GM23338 (cell line): ENCODE results near the gene RXRA.

Experiments used
- EZH2 ChIP-seq: fragments of 200-600 bp; sonication (generic); IDR thresholded peaks from one replicate; pipeline ENCODE4 v1.8.0; 2017; ENCODE audit warnings: antibody characterized with exemption, mild to moderate bottlenecking, low read depth; ENCODE audit not compliant: unreplicated experiment
- JUNB ChIP-seq: IDR thresholded peaks from one replicate; pipeline ENCODE4 v1.6.1; 2016; ENCODE audit warnings: antibody characterized with exemption; ENCODE audit not compliant: unreplicated experiment
- TF ChIP-seq, protein P1 (sequence below): IDR thresholded peaks from one replicate; pipeline ENCODE4 v1.6.1; 2018; ENCODE audit warnings: antibody characterized with exemption; ENCODE audit not compliant: unreplicated experiment
- TF ChIP-seq, protein P2 (sequence below), 2 experiments: fragments of 200-600 bp in 1 of 2; sonication (generic) in 1 of 2; conservative IDR thresholded peaks; 2 replicates each; pipeline versions ENCODE4 v1.5.1 to v1.6.1; 2016 to 2017; ENCODE audit warnings: antibody characterized with exemption in 2 of 2, low read depth in 2 of 2, mild to moderate bottlenecking in 2 of 2, moderate library complexity in 1 of 2

DNA sequence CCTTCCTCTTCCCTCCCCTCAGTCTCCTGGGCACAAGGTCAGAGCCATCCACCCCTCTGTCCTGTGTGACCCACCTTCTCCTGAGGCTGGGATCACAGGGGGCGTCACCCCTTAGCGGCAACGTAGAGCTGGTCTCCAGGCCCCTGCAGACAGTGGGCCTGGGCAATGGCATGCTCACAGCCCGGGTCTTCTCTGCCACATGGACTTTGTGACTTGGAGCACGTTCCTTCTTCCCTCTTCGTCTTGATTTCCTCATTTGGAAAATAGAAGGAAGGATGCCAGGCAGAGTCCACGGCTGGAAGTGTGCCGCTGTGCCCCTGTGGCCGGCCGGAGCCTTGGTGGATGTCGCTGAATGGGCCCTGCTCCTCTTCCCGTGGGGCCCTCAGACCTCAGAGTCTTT is 10.0 kb downstream of the RXRA start:
- TF ChIP-seq JUNB = no peak
- no peak for TF ChIP-seq EZH2
- TF ChIP-seq, protein P1, sequence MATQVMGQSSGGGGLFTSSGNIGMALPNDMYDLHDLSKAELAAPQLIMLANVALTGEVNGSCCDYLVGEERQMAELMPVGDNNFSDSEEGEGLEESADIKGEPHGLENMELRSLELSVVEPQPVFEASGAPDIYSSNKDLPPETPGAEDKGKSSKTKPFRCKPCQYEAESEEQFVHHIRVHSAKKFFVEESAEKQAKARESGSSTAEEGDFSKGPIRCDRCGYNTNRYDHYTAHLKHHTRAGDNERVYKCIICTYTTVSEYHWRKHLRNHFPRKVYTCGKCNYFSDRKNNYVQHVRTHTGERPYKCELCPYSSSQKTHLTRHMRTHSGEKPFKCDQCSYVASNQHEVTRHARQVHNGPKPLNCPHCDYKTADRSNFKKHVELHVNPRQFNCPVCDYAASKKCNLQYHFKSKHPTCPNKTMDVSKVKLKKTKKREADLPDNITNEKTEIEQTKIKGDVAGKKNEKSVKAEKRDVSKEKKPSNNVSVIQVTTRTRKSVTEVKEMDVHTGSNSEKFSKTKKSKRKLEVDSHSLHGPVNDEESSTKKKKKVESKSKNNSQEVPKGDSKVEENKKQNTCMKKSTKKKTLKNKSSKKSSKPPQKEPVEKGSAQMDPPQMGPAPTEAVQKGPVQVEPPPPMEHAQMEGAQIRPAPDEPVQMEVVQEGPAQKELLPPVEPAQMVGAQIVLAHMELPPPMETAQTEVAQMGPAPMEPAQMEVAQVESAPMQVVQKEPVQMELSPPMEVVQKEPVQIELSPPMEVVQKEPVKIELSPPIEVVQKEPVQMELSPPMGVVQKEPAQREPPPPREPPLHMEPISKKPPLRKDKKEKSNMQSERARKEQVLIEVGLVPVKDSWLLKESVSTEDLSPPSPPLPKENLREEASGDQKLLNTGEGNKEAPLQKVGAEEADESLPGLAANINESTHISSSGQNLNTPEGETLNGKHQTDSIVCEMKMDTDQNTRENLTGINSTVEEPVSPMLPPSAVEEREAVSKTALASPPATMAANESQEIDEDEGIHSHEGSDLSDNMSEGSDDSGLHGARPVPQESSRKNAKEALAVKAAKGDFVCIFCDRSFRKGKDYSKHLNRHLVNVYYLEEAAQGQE = no peak
- TF ChIP-seq, protein P2, sequence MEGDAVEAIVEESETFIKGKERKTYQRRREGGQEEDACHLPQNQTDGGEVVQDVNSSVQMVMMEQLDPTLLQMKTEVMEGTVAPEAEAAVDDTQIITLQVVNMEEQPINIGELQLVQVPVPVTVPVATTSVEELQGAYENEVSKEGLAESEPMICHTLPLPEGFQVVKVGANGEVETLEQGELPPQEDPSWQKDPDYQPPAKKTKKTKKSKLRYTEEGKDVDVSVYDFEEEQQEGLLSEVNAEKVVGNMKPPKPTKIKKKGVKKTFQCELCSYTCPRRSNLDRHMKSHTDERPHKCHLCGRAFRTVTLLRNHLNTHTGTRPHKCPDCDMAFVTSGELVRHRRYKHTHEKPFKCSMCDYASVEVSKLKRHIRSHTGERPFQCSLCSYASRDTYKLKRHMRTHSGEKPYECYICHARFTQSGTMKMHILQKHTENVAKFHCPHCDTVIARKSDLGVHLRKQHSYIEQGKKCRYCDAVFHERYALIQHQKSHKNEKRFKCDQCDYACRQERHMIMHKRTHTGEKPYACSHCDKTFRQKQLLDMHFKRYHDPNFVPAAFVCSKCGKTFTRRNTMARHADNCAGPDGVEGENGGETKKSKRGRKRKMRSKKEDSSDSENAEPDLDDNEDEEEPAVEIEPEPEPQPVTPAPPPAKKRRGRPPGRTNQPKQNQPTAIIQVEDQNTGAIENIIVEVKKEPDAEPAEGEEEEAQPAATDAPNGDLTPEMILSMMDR (conservative IDR thresholded peaks at IDR 0.05; ENCODE audit: low read depth in 2 of 2) = no peak
